NCI-H2227 (cell line): ENCODE measurements around the gene TACSTD2.
"Not testable (repeated sequence)": the region's sequence is repeated elsewhere in the genome, so short reads cannot be mapped to it uniquely, and the experiment has no call there.

ENCODE experiments used
- DNase-seq: peaks from one replicate; lab custom pipeline; 2025; ENCODE audit not compliant: unreplicated experiment; lab: John Stamatoyannopoulos, UW

TACSTD2 gene

DNA sequence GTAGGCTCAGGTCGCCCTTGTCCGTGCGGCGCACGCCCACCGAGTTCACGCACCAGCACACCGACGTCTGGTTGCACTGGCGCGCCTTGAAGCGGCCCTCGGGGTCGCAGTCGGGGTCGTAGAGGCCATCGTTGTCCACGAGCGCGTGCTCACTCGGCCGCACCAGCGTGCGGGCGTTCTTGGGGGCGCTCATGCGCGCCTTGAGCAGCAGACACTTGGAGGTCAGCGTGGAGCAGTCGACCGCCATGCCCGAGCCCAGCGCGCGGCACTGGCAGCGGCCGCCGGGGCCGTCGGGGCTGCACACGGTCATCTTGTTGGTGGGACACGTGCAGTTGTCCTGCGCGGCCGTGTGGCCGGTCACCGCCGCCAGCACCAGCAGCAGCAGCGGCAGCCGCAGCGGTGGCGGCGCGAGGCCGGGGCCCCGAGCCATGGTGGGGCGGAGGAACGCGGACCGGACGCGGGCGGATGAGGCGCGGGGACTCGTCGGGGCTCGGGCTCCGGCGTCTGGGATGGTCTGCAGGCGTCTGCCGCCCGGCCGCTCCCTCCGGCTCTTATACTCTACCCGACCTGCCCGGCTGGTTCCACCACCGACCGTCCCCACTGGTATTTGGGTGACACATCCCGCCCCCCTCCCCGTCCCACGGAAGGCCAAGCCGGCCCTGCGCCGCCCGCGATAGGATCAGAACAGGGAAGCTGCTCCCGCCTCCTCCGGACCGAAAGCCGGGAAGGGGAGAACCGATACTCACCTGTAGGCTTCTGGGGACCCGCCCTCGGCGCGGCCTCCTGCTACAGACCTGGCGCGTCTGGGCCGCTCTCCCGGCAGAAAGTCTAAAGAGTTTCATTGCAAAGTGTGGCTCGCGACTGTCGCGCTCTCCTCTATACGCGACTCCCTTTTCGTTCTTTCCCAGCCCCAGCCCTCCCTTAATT, at the start of gene TACSTD2:
Gene TACSTD2, minus strand, starts transcription at position 526 of the 927 bp plus-strand sequence. Its CDS starts 96 bp downstream, at position 430.
- DNase-seq: no peak

DNA sequence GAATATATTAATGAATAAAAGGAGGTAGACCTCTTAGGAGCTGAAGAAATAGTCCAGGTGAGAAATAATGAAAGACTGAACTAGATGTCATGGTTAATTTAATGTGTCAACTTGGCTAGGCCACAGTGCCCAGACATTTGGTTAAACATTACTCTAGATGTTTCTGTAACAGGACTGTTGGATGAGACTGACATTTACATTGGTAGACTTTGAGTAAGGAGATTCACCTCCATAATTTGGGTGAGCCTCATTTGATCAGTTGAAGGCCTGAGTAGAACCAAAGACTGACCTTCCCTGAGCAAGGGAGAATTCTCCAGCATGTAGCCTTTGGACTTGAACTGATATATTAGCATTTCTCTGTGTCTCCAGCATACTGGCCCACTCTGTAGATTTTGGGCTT, 49.2 kb upstream of the TACSTD2 start:
- no peak for DNase-seq

- not testable (repeated sequence) for DNase-seq
Observed at GRCh38 chr1:58623259-58623658, 46.2 kb upstream of the TACSTD2 start.

DNA sequence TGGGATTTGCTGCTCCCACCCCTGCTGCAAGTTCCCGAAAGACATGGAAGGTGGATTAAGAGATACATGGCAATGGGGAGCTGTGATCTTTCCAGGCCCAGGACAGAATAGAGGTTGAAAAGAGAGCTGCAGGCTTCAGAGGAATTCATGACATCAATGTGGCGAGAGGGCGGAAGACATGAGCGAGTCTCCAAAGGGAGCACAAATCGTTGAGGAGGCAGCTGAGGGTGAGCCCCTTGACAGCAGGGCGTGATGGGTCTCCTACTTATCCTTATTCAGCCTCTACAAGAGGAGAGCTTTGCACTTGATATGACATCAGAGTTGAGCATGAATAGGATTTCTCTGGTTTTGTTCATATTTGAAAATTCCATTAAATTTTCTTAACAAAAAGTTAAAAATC, 45.5 kb upstream of the TACSTD2 start:
- no peak for DNase-seq

GRCh38 chr1:58621391-58621790, 44.3 kb upstream of the TACSTD2 start:
- DNase-seq: no peak

DNA sequence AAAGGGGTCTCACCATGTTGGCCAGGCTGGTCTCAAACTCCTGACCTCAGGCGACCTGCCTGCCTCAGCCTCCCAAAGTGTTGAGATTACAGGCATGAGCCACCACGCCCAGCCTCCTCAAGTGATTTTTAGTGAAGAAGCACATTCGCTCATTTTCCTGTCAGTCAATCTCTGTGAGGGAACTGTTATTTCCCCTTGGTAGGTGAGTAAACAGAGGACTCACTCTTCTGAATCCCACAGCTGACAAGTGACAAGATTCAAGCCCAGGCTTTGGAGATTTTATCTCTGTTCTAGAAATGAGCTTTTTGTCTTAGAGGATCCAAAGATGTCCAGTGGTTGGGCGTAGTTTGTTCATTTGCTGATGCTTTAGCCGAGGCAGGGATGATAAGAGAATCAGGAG, 43.9 kb upstream of the TACSTD2 start:
- DNase-seq: no peak

DNA sequence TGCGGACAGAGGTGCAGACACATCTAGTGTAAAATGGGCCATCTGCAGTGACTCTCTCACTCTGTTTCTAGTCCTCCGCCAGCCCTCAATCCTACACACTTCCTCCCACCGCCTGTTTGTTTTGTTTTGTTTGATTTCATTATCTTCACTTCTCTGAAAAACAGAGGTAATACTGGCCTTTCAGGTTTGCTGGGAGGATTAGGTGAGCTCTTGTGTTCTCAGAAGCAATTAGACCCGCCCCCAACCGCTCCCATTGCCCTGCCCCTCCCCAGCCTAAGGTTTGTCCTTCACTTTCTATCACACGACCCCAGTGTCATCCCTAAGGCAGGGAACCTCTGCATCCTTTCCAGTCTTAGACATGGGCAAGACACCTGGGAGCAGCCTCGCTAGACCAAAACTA, 43.2 kb upstream of the TACSTD2 start:
- DNase-seq: no peak

DNA sequence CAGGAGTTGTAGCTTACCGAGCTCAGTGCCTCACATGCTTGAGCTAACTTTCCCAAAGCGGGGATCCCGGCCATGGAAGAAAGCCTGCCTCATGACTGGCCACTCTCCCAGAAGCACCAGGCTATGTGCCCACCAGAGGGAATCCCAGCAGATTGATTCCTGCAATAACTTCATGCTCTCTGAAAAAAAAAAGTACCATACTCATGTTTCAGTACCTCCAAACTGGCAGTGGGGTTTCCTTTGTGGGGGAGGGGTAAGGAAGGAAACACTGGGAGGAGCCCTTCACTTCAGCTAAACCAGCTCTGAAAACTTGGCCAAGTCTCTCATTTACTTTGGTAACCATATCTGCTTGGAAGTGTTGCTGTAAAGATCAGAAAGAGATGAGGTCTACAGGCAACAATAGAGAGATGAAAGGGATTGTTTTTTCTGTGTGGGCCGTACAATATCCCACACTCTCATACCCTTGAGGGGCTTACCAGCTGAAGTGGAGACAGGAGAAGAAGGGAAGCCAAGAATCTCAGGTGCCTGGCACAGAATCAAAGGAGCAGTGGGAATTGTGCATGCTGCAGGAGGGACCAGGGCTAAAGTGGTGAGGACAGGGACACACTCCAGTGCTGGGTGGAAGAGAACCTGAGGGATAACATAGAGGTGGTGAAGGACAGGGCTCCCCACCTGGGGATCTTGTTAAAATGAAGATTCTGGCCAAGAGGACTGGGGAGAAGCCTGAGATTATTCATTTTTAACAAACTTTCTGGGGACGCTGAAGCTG, 42.4 kb upstream of the TACSTD2 start:
- no peak for DNase-seq

DNA sequence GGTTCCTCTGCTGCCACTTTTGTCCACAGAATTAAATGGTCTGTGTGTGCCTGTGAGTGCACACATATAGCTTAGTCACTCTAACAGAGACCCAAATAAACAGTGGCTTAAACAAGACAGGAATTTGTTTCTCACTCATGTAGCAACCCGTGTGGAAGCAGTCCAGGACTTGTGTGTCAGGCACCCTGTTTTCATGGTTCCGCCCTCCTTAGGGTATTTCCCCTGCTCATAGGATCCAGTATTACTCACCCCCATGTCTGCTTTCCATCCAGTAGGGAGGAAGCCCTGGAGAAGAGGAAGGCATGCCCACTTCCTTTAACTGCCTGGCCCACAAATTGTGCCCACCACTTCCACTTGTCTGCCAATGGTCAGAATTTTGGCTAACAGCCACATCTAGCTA, 41.3 kb upstream of the TACSTD2 start:
- no peak for DNase-seq

DNA sequence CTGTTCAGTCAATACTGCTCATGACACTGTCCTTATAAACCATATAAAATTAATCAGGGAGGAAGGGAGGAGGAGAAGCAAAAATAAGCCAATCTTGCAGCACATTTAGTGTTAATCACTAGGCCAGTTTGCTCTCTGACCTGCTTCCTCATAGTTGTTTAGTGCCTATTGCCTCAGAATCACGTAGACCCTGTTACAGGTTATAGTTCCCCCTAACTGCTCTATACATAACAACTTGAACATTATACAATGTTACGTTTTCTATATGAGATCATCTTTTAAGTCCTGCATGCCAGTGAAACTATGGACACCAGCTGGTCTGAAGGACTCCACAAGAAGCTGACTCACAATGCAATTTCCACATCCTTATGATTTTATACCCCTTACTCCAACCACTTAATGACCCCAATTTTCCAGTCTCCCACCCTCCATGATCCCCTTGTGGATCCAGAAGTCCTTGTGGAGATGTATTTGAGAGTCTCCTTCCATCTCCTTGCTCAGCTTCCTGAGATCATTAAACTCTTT, 34.9 kb upstream of the TACSTD2 start:
- DNase-seq: no peak

DNA sequence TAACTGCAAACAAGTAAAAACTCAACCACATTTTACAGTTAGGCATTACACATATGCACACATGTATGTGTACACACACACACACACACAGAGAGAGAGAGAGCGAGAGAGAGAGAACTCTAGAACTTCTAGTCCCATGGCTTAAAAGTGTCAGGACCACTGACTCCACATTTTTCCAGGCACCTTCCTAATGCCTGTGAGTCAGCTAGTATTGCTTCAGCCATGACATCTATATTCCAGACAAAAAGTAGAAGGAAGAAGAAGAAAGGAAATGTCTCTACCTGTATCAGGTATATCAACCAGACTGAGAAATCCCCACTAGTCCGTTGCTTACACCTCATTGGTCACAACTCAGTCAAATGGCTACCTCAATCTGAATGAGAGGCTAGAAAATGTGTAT, 31.9 kb upstream of the TACSTD2 start:
- no peak for DNase-seq

DNA sequence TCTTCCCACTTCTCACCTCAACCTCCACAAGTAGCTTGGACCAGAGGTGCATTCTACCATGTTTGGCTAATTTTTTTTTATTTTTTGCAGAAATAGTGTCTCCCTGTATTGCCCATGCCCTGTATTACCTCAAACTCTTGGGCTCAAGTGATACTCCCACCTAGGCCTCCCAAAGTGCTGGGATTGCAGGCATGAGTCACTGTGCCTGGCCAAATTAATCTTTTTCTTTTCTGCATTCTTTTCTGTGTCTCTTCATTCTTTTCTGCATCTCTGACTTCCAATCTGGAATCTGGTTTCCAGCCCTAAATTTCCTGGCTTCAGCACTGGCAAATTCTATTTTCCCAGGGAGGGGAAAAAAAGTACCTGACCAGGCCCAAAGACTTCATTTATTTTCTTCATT, 31.2 kb upstream of the TACSTD2 start:
- DNase-seq: no peak

DNA sequence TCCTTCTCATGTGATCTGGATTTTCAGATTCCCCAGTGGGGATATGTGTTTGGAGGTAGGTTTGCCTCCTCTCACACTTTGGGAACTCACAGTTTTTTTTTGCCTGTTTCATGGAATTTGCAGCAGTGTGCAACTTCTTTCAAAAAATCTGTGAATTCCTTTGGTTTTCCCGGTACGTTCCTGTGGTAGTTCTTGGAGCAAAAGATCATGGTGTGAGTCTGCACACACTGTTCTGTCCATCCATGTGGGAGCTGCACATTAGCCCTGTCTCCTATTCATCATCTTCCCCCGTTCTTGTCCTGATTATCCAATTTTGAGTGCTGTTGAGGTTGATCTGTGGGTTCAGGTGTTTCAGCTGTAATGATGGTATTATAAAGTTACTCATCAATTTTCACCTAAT, 30.3 kb upstream of the TACSTD2 start:
- DNase-seq: no peak

GRCh38 chr1:58601921-58602320, 24.9 kb upstream of the TACSTD2 start:
- DNase-seq: not testable (repeated sequence)

GRCh38 chr1:58597996-58598395, 20.9 kb upstream of the TACSTD2 start:
- DNase-seq: no peak

DNA sequence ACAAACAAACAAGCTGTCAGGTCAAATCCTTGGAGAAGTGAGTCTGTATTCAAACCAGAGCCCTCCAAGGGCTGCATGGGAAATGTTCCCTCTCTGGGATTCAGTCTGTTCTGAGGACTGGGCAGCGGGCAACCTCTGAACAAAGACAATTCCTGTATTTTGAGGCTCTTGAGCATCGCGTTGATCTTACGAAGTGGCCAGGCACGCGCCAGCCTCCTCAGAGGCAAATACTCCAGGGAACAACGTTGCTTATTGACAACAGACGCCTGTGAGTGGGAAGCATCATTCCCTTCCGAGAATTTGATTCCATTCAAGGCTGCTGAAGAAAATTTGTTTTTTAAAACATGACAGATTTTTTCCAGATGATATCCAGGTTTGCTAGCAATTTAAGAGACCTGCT, 20.0 kb upstream of the TACSTD2 start:
- DNase-seq: no peak

DNA sequence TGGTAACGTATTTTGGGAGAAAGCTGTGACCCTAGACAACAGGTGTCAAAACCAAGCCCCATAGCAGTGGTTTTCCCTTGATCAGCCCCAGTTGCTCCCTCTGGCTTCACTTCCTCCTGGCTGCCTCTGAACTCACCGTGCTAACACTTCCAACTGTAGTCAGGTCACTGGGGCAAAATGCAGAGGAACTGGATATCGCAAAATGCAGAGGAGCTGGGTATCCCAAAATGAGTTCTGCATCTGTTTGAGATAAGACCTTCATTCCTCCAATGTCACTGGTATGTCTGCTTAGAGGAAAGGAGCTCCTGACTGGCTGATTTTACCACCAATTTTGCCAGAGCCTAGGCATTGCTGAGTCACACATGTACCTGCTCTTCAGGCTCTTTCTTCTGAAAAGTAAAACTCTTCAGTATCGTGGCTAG, 19.6 kb upstream of the TACSTD2 start:
- no peak for DNase-seq

DNA sequence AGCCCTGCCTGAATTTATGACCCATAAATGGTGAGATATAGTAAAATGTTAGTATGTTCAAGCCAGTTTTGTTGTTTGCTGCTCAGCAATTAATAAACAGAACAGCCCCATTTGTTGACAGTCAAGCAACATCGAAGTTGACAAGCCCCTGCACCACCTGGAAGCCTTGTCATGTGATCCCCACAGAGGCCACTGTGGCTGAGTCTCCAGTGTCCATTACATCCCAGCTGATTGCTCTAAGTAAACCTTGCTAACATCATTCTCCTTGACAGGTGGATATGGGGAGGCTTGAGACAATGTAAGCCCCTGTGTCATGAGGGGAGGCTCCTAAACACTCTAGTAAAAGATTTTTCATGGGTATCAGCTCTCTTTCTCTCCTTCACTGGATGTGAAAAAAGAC, 17.5 kb upstream of the TACSTD2 start:
- DNase-seq: no peak

- DNase-seq: no peak
Observed at GRCh38 chr1:58592522-58593134, 15.6 kb upstream of the TACSTD2 start.

- DNase-seq: no peak
Observed at GRCh38 chr1:58591806-58592205, 14.8 kb upstream of the TACSTD2 start.

GRCh38 chr1:58590019-58590418, 13.0 kb upstream of the TACSTD2 start:
- DNase-seq: no peak
